Breast epithelium (tissue), 4 donors: ENCODE measurements around the gene SNTG2. TPM values are rescaled to one million over a fixed set of nuclear protein-coding genes. Genes with fewer than 3 reads are reported as not detected.

ENCODE experiments used
- DNase-seq, 2 donors: peaks; one replicate each; pipeline ENCODE4 v3.0.0-alpha.2; 2019; ENCODE audit warnings: low spot score in 2 of 2
- H3K27ac ChIP-seq, 2 donors: fragments of 200-600 bp; sonication (generic) in 1 of 2; one replicate each; pipeline ENCODE4 v1.5.1; 2016 to 2019; ENCODE audit warnings: mild to moderate bottlenecking in 1 of 2
- H3K27me3 ChIP-seq, 2 donors: fragments of 200-600 bp; sonication (generic) in 1 of 2; one replicate each; pipeline versions ENCODE4 v1.5.1 to v1.6.0; 2017 to 2019; ENCODE audit warnings: control low read depth in 1 of 2, mild to moderate bottlenecking in 1 of 2
- H3K36me3 ChIP-seq: fragments of 200-600 bp; one replicate; pipeline ENCODE4 v1.5.1; 2019
- H3K4me1 ChIP-seq, 2 donors: fragments of 200-600 bp; sonication (generic); one replicate each; pipeline ENCODE4 v1.5.1; 2016 to 2019; ENCODE audit warnings: control low read depth in 1 of 2
- H3K4me3 ChIP-seq, 3 donors: fragments of 200-600 bp; sonication (generic); 1 replicate in 2 of 3; 2 replicates in 1 of 3; pipeline ENCODE4 v1.5.1; 2016 to 2019; ENCODE audit warnings: mild to moderate bottlenecking in 3 of 3, moderate library complexity in 2 of 3
- H3K9me3 ChIP-seq, 2 donors: fragments of 200-600 bp; sonication (generic) in 1 of 2; one replicate each; pipeline ENCODE4 v1.5.1; 2016 to 2019; ENCODE audit warnings: control low read depth in 1 of 2
- POLR2A ChIP-seq: fragments of 450-650 bp; IDR thresholded peaks from one replicate; pipeline ENCODE4 v1.6.1; 2016; ENCODE audit warnings: antibody characterized with exemption, mild to moderate bottlenecking, moderate library complexity
- POLR2AphosphoS5 ChIP-seq, 3 donors: sonication (generic); formaldehyde crosslinking; IDR thresholded peaks; one replicate each; pipeline ENCODE4 v1.6.1; 2017; ENCODE audit warnings: antibody characterized with exemption in 3 of 3
- intact Hi-C: fragments of 100-400 bp; cut with DNase I; formaldehyde crosslinking; loops from one replicate; pipeline ENCODE4 v1.15.1; 2023; ENCODE audit warnings: low total_unique reads
- total RNA-seq, 3 donors: library from RNA; depleted of rRNA; stranded (reverse); fragments of >200 nt; gene quantifications; one replicate each; pipeline ENCODE4 v1.1.0, GENCODE V29; 2016
- TF ChIP-seq, protein P1 (sequence below), 3 donors: fragments of 450-650 bp; IDR thresholded peaks; one replicate each; pipeline ENCODE4 v1.5.1; 2016 to 2017; ENCODE audit warnings: antibody characterized with exemption in 3 of 3, mild to moderate bottlenecking in 3 of 3, moderate library complexity in 3 of 3

SNTG2 gene
- total RNA-seq, 3 donors from 2014 or later = 4.6 to 7.4 (median 6.0) TPM

DNA sequence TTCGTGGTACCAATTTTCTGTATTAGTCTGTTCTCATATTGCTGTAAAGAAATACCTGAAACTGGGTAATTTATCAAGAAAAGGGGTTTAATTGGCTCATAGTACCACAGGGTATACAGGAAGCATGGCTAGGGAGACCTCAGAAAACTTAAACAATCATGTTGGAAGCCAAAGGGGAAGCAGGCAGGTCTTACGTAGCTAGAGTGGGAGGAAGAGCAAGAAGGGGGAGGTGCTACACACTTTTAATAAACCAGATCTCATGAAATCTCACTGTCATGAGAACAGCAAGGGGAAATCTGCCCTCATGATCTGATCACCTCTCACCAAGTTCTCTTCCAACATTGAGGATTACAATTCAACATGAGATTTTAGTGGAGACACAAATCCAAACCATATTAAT is 235.8 kb downstream of the SNTG2 start:
- intact Hi-C loops = no loop called here
- no peaks in the 10 kb centered on the region for H3K36me3 ChIP-seq
- no peaks in the 10 kb centered on the region for H3K4me1 ChIP-seq
- TF ChIP-seq, protein P1, sequence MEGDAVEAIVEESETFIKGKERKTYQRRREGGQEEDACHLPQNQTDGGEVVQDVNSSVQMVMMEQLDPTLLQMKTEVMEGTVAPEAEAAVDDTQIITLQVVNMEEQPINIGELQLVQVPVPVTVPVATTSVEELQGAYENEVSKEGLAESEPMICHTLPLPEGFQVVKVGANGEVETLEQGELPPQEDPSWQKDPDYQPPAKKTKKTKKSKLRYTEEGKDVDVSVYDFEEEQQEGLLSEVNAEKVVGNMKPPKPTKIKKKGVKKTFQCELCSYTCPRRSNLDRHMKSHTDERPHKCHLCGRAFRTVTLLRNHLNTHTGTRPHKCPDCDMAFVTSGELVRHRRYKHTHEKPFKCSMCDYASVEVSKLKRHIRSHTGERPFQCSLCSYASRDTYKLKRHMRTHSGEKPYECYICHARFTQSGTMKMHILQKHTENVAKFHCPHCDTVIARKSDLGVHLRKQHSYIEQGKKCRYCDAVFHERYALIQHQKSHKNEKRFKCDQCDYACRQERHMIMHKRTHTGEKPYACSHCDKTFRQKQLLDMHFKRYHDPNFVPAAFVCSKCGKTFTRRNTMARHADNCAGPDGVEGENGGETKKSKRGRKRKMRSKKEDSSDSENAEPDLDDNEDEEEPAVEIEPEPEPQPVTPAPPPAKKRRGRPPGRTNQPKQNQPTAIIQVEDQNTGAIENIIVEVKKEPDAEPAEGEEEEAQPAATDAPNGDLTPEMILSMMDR (IDR thresholded peaks at IDR 0.05) = no peak
- TF ChIP-seq POLR2A (no peak), POLR2AphosphoS5 (IDR thresholded peaks at IDR 0.05) (no peak)
- no peaks in the 10 kb centered on the region for H3K27me3 ChIP-seq
- DNase-seq = no peak
- no peak overlapping the region for H3K4me3 ChIP-seq
- H3K9me3 ChIP-seq = no peaks in the 10 kb centered on the region
- no peak overlapping the region for H3K27ac ChIP-seq

GRCh38 chr2:1187189-1187588 is 236.5 kb downstream of the SNTG2 start:
- Histone ChIP-seq H3K9me3 (no peaks in the 10 kb centered on the region), H3K4me3 (no peak overlapping the region), H3K27me3 (no peaks in the 10 kb centered on the region), H3K27ac (no peak overlapping the region), H3K4me1 (no peaks in the 10 kb centered on the region), H3K36me3 (no peaks in the 10 kb centered on the region)
- intact Hi-C loops = no loop called here
- DNase-seq = no peak
- TF ChIP-seq POLR2AphosphoS5 (IDR thresholded peaks at IDR 0.05) (no peak), POLR2A (no peak)
- TF ChIP-seq, protein P1 (IDR thresholded peaks at IDR 0.05) = no peak

DNA sequence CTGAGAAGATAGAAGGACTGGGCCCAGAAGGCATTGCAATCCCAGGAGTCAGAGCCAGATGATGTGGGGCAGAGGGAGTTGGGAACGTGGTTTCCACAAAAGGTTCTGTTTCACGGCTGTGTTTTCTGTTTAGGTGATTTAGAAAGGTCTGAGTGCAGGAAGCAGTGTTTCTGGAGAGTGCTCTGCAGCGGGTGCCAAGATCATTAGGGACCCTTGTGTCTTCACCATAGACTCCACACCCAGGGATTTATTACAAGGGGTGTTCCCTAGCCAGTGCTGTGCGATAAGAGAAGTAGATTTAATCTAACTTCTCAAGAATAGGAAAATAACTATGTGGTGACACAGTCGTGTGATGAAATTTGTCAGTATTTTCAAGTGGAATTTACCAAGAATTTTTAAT is 241.5 kb downstream of the SNTG2 start:
- intact Hi-C loops = no loop called here
- Histone ChIP-seq H3K9me3 (peaks cover 4 to 8% of the 10 kb centered on the region in 2 donors), H3K27me3 (no peaks in the 10 kb centered on the region), H3K27ac (no peak overlapping the region), H3K4me1 (no peaks in the 10 kb centered on the region), H3K36me3 (no peaks in the 10 kb centered on the region), H3K4me3 (no peak overlapping the region)
- TF ChIP-seq POLR2A = no peak
- TF ChIP-seq POLR2AphosphoS5 (IDR thresholded peaks at IDR 0.05) = no peak
- TF ChIP-seq, protein P1 (IDR thresholded peaks at IDR 0.05) = no peak
- no peak for DNase-seq

DNA sequence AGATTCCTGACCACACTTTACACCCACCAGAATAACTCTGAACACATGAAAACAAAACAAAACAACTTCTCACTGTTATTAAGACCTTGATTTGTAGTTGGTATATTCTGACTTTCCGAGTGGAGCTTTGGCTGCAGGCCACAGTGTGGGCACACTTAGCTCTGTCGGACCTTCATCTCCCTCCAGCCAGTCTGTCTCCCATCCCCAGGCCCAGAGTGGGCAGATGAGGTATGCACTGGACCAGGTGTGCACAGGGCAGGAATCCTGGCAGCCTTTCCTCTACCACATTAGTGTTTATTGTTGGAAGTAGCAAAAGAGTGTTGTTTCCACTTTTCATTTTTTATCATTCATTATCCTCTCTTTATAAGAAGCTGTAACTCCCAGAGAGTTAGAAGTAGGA is 243.2 kb downstream of the SNTG2 start:
- Histone ChIP-seq H3K27me3 (no peaks in the 10 kb centered on the region), H3K9me3 (peaks cover 4 to 13% of the 10 kb centered on the region in 2 donors), H3K27ac (no peak overlapping the region), H3K36me3 (no peaks in the 10 kb centered on the region), H3K4me3 (no peak overlapping the region), H3K4me1 (no peaks in the 10 kb centered on the region)
- TF ChIP-seq POLR2A (no peak), POLR2AphosphoS5 (IDR thresholded peaks at IDR 0.05) (no peak)
- TF ChIP-seq, protein P1 (IDR thresholded peaks at IDR 0.05) = no peak
- intact Hi-C loops = loop anchor here (2.0 kb wide), 1 partner anchor 15 kb away; no protein-coding TSS in a partner anchor
- DNase-seq = no peak

- H3K9me3 ChIP-seq = peaks cover 0 to 25% of the 10 kb centered on the region in 2 donors
- intact Hi-C loops = no loop called here
Observed at GRCh38 chr2:1203772-1204171, 253.1 kb downstream of the SNTG2 start.

More at GRCh38 chr2:1203772-1204171, 253.1 kb downstream of the SNTG2 start:
- DNase-seq = no peak
- no peaks in the 10 kb centered on the region for H3K27me3 ChIP-seq
- H3K4me3 ChIP-seq = no peak overlapping the region
- no peaks in the 10 kb centered on the region for H3K4me1 ChIP-seq
- TF ChIP-seq, protein P1 (IDR thresholded peaks at IDR 0.05) = no peak
- TF ChIP-seq POLR2AphosphoS5 (IDR thresholded peaks at IDR 0.05) (no peak), POLR2A (no peak)
- H3K27ac ChIP-seq = no peak overlapping the region
- no peaks in the 10 kb centered on the region for H3K36me3 ChIP-seq
